ENCODE measurements around the gene POLK.
"Not testable (repeated sequence)": the region's sequence is repeated elsewhere in the genome, so short reads cannot be mapped to it uniquely, and the experiment has no call there.

The POLK gene

GRCh38 chr5:75588666-75589065 is 77.0 kb downstream of the POLK start:
- peaks cover 11% of the 10 kb centered on the region for H3K36me3 Mint-ChIP-seq (ENCODE audit: low read depth)
- no peaks in the 10 kb centered on the region for H3K4me1 Mint-ChIP-seq (ENCODE audit: low read depth)
- H3K27ac Mint-ChIP-seq, result no peak overlapping the region
- no peak overlapping the region for H3K4me3 Mint-ChIP-seq
- H3K9me3 Mint-ChIP-seq, result no peaks in the 10 kb centered on the region
- no peaks in the 10 kb centered on the region for H3K27me3 Mint-ChIP-seq (ENCODE audit: low read depth)

DNA sequence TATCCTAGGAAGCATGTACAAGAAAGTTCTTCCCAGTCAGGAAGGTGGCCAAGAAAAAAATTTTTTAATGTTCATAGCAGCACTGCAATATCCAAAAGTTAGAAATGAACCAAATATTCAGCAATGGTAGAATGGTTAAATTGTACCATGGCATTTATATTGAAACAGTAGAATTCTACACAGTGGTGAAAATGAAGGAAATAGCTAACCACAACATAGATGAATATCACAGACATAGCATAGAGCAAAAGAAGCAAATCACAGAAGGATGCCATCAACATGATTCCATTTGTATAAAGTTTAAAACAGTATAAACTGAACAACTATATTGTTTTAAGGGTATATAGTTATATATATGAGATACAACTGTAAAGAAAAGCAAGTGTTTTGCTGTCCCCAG is 88.8 kb downstream of the POLK start:
- no peaks in the 10 kb centered on the region for H3K27me3 Mint-ChIP-seq (ENCODE audit: low read depth)
- peaks cover 15% of the 10 kb centered on the region for H3K4me1 Mint-ChIP-seq (ENCODE audit: low read depth)
- no peak overlapping the region for H3K27ac Mint-ChIP-seq
- no peak overlapping the region for H3K4me3 Mint-ChIP-seq
- no peaks in the 10 kb centered on the region for H3K9me3 Mint-ChIP-seq
- peaks cover 24% of the 10 kb centered on the region for H3K36me3 Mint-ChIP-seq (ENCODE audit: low read depth)

- peaks cover 15% of the 10 kb centered on the region for H3K4me1 Mint-ChIP-seq (ENCODE audit: low read depth)
- H3K27ac Mint-ChIP-seq, result no peak overlapping the region
- H3K4me3 Mint-ChIP-seq, result no peak overlapping the region
- H3K27me3 Mint-ChIP-seq (ENCODE audit: low read depth), result no peaks in the 10 kb centered on the region
- H3K36me3 Mint-ChIP-seq (ENCODE audit: low read depth), result peaks cover 20% of the 10 kb centered on the region
- no peaks in the 10 kb centered on the region for H3K9me3 Mint-ChIP-seq
These were observed 89.9 kb downstream of the POLK start for GRCh38 chr5:75601567-75601966.

GRCh38 chr5:75601996-75602395 is 90.3 kb downstream of the POLK start:
- H3K27me3 Mint-ChIP-seq (ENCODE audit: low read depth), result no peaks in the 10 kb centered on the region
- H3K4me3 Mint-ChIP-seq, result no peak overlapping the region
- H3K9me3 Mint-ChIP-seq, result no peaks in the 10 kb centered on the region

DNA sequence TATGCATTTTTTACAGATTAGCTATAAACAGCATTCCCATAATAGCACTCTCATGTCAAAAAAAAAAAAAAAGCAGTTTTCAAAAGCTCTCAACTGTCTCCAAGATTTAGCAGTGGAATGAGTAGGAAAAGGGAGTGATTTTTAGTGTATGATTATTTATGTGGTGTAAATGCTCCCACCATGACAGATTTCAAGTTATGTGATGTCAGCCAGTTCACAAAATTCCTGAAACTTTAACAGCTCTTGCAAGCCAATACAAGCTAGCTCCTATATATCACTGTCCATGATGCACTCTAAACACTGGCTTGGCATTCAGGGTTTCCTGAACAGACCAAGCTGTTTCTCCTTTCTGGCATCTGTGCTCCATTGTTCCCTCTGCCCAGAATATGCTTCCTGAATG is 91.7 kb downstream of the POLK start:
- peaks cover 17% of the 10 kb centered on the region for H3K36me3 Mint-ChIP-seq (ENCODE audit: low read depth)

More at GRCh38 chr5:75601996-75602395, 90.3 kb downstream of the POLK start:
- Mint-ChIP-seq H3K27ac (no peak overlapping the region), H3K36me3 (ENCODE audit: low read depth) (peaks cover 17% of the 10 kb centered on the region), H3K4me1 (ENCODE audit: low read depth) (peaks cover 15% of the 10 kb centered on the region)

GRCh38 chr5:75603821-75604220 is 92.1 kb downstream of the POLK start:
- no peak overlapping the region for H3K4me3 Mint-ChIP-seq
- H3K9me3 Mint-ChIP-seq, result no peaks in the 10 kb centered on the region
- no peaks in the 10 kb centered on the region for H3K27me3 Mint-ChIP-seq (ENCODE audit: low read depth)
- peaks cover 19% of the 10 kb centered on the region for H3K36me3 Mint-ChIP-seq (ENCODE audit: low read depth)
- peaks cover 19% of the 10 kb centered on the region for H3K4me1 Mint-ChIP-seq (ENCODE audit: low read depth)
- no peak overlapping the region for H3K27ac Mint-ChIP-seq

More for the DNA sequence above, 91.7 kb downstream of the POLK start:
- H3K27me3 Mint-ChIP-seq (ENCODE audit: low read depth), result no peaks in the 10 kb centered on the region
- no peaks in the 10 kb centered on the region for H3K9me3 Mint-ChIP-seq
- no peak overlapping the region for H3K27ac Mint-ChIP-seq
- H3K4me3 Mint-ChIP-seq, result no peak overlapping the region
- peaks cover 19% of the 10 kb centered on the region for H3K4me1 Mint-ChIP-seq (ENCODE audit: low read depth)

DNA sequence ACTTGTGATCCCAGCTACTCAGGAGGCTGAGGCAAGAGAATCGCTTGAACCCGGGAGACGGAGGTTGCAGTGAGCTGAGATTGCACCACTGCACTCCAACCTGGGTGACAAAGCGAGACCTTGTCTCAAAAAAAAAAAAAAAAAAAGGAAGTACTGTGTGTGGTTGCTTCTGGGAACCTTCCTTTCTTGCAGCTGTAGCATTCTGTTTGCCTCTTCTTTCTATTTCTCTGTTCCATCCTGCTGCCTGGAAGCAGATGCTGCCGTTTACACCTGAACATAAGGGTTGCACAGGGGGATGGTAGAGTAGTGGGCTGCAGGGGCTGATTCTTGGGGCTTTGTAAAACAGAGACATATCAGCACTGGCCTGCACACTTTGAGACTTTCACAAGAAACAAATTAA is 95.7 kb downstream of the POLK start:
- H3K4me1 Mint-ChIP-seq (ENCODE audit: low read depth); H3K9me3 Mint-ChIP-seq; H3K27ac Mint-ChIP-seq; H3K4me3 Mint-ChIP-seq: not testable (repeated sequence)
- peaks cover 10% of the 10 kb centered on the region for H3K27me3 Mint-ChIP-seq (ENCODE audit: low read depth)
- peaks cover 15% of the 10 kb centered on the region for H3K36me3 Mint-ChIP-seq (ENCODE audit: low read depth)

- H3K27me3 Mint-ChIP-seq (ENCODE audit: low read depth), result peaks cover 10% of the 10 kb centered on the region
- peaks cover 12% of the 10 kb centered on the region for H3K36me3 Mint-ChIP-seq (ENCODE audit: low read depth)
- no peak overlapping the region for H3K4me3 Mint-ChIP-seq
- no peak overlapping the region for H3K27ac Mint-ChIP-seq
- peaks cover 8% of the 10 kb centered on the region for H3K4me1 Mint-ChIP-seq (ENCODE audit: low read depth)
- H3K9me3 Mint-ChIP-seq, result no peaks in the 10 kb centered on the region
These were observed 97.2 kb downstream of the POLK start for GRCh38 chr5:75608870-75609269.

DNA sequence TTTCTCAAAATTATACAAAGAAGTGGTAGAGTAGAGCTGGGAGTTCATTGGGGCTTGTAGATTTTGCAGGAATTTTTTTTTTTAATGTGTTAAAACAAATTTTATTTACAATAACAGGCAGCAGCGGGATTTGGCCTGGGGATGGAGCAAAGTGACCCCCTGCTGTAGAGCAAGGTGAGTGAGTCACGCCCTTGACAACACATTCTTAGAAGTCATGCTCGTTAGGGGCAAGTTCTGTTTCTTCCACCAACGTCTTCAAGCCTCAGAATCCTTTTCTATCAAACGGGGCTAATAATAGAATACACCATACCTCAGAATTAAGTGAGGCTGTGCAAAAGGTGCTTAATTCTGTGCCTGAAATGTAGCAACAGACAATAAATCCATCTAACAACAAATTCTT is 98.5 kb downstream of the POLK start:
- Mint-ChIP-seq H3K27ac (no peak overlapping the region), H3K9me3 (no peaks in the 10 kb centered on the region), H3K4me1 (ENCODE audit: low read depth) (peaks cover 6% of the 10 kb centered on the region), H3K36me3 (ENCODE audit: low read depth) (peaks cover 12% of the 10 kb centered on the region), H3K4me3 (no peak overlapping the region), H3K27me3 (ENCODE audit: low read depth) (peaks cover 10% of the 10 kb centered on the region)

- H3K9me3 Mint-ChIP-seq; H3K4me3 Mint-ChIP-seq; H3K36me3 Mint-ChIP-seq (ENCODE audit: low read depth); H3K4me1 Mint-ChIP-seq (ENCODE audit: low read depth); H3K27ac Mint-ChIP-seq: not testable (repeated sequence)
- peaks cover 10% of the 10 kb centered on the region for H3K27me3 Mint-ChIP-seq (ENCODE audit: low read depth)
These were observed 99.2 kb downstream of the POLK start for GRCh38 chr5:75610859-75611310.

DNA sequence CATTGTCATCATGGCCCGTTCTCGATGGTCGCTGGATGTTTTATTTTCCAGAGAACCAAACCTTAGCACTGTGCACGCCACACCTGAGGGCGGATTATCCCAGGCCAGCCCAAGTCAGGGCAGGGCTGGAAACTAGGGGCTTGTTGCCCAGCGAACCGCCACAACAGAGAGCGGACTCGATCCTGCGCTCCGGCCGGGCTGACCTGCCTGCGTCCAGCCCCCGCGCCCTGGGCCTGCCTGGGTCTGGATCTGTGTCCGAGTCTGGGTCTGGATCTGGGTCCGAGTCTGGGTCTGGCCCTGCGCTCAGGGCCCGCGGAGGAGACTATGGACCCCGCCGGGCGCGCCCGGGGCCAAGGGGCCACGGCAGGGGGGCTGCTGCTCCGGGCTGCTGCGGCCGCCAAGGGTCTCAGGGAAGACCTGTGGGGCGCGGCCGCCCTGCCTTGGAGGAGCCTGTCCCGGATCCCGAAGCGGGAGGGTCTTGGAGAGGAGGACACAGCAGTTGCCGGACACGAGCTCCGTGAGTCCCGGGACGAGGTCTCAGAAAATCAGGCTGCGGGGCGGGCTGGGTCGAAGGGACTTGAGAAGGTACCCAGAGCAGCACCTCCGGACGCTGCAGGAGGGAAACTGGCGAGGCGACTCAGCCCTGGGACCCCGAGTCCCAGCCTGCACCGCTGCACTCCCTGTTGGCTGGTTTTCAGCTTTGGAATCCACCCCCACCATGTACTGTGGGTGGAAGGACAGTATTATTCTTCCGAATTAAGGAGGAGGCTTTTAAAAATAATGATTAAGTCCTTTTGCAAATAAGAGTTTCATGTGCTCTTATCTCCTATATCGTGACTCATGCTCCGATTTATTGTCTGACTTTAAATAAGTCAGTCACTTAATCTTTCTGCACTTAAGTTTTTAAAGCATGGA is 99.9 kb downstream of the POLK start, which contains the start of gene ANKDD1B:
Gene ANKDD1B, plus strand, starts transcription at position 143 of the 915 bp plus-strand sequence. Its CDS starts 182 bp downstream, at position 325.
- no peak within 1 kb of the TSS for H3K4me3 Mint-ChIP-seq
- H3K36me3 Mint-ChIP-seq (ENCODE audit: low read depth), result peaks cover 10% of the 10 kb centered on the region
- H3K27ac Mint-ChIP-seq, result no peak within 1 kb of the TSS
- H3K4me1 Mint-ChIP-seq (ENCODE audit: low read depth), result peaks cover 6% of the 10 kb centered on the region
- no peaks in the 10 kb centered on the region for H3K9me3 Mint-ChIP-seq
- H3K27me3 Mint-ChIP-seq (ENCODE audit: low read depth), result peaks cover 10% of the 10 kb centered on the region

DNA sequence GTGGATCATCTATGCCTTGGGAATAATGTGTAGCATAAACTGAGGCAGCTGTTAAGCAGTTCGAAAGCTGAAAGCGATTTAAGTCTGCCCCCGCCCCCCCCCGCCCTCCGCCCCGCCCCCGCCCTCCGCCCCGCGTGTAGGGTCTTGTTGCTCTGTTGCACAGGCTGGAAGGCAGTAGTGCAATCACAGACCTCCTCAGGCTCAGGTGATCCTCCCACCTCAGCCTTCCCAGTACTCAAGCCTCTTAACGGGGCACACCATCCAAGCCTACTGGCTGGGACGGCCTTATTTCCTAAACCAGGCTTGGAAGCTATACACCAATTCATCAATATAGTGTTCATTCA is 100.5 kb downstream of the POLK start:
- peaks cover 10% of the 10 kb centered on the region for H3K27me3 Mint-ChIP-seq (ENCODE audit: low read depth)
- peaks cover 6% of the 10 kb centered on the region for H3K4me1 Mint-ChIP-seq (ENCODE audit: low read depth)
- peaks cover 9% of the 10 kb centered on the region for H3K36me3 Mint-ChIP-seq (ENCODE audit: low read depth)
- no peaks in the 10 kb centered on the region for H3K9me3 Mint-ChIP-seq
- no peak overlapping the region for H3K27ac Mint-ChIP-seq
- H3K4me3 Mint-ChIP-seq, result no peak overlapping the region

DNA sequence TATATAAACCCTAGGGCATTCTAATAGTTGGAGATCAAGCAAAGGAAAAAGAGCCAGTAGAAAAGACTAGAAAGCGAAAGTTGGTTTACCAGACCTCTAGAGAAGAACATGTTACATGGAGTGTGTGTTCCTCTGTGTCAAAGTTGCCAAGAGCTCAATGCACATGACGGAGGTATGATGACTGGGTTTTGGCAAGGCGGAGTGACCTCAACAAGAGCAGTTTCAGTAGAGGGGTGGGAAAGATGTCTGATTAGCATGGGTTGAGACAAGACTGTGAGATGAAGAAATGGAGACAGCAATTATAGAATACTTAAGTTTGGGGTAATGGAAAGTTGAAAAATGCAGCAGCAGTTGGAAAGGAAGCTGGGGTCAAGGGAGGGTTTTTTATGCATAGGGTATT is 101.2 kb downstream of the POLK start:
- peaks cover 6% of the 10 kb centered on the region for H3K36me3 Mint-ChIP-seq (ENCODE audit: low read depth)
- no peak overlapping the region for H3K27ac Mint-ChIP-seq
- peaks cover 10% of the 10 kb centered on the region for H3K27me3 Mint-ChIP-seq (ENCODE audit: low read depth)
- no peaks in the 10 kb centered on the region for H3K9me3 Mint-ChIP-seq
- peaks cover 2% of the 10 kb centered on the region for H3K4me1 Mint-ChIP-seq (ENCODE audit: low read depth)
- H3K4me3 Mint-ChIP-seq, result no peak overlapping the region

DNA sequence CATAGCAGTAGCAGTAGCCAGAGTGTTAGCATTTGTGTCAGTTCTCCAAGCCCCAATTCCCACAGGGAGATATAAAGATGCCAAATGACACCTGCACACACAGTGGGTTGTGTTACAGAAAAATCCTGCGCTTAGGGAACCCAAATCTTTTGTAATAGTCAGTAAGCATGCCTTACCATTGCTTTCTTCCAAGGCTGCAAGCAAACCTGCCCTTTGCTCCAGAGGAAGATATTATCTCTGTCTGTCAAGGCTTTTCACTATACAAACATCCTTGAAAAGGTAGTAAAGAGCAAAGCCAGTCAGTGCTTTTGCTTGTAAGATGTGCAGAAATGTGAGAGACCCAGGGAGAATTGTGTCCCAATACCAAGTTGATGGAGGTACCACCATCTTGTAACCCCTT is 102.5 kb downstream of the POLK start:
- H3K36me3 Mint-ChIP-seq (ENCODE audit: low read depth), result peaks cover 5% of the 10 kb centered on the region
- H3K4me1 Mint-ChIP-seq (ENCODE audit: low read depth), result peaks cover 2% of the 10 kb centered on the region
- no peaks in the 10 kb centered on the region for H3K9me3 Mint-ChIP-seq
- no peak overlapping the region for H3K4me3 Mint-ChIP-seq
- no peak overlapping the region for H3K27ac Mint-ChIP-seq
- H3K27me3 Mint-ChIP-seq (ENCODE audit: low read depth), result peaks cover 10% of the 10 kb centered on the region

GRCh38 chr5:75616371-75616881 is 104.7 kb downstream of the POLK start:
- no peaks in the 10 kb centered on the region for H3K4me1 Mint-ChIP-seq (ENCODE audit: low read depth)
- no peaks in the 10 kb centered on the region for H3K36me3 Mint-ChIP-seq (ENCODE audit: low read depth)
- no peak overlapping the region for H3K27ac Mint-ChIP-seq
- no peaks in the 10 kb centered on the region for H3K27me3 Mint-ChIP-seq (ENCODE audit: low read depth)
- H3K4me3 Mint-ChIP-seq, result no peak overlapping the region
- H3K9me3 Mint-ChIP-seq, result no peaks in the 10 kb centered on the region
